NCI-H446 (cell line): Measurements from ENCODE around the gene SCNN1A.
A peak's percentile ranks its signal among the peaks of the same experiment; 100 is the strongest.

Source experiments
- DNase-seq, 2 experiments: peaks; one replicate each; lab custom pipeline; 2025; lab: John Stamatoyannopoulos, UW

Gene SCNN1A

GRCh38 chr12:6368906-6369525 is 6.3 kb downstream of the SCNN1A start:
- DNase-seq, result no peak

GRCh38 chr12:6367969-6368892 is 7.1 kb downstream of the SCNN1A start:
- DNase-seq, result no peak

- DNase-seq, result peak in 1 of 2 experiments; percentile 28
Observed at GRCh38 chr12:6367065-6367968, 8.0 kb downstream of the SCNN1A start.

- no peak for DNase-seq
Observed at GRCh38 chr12:6364044-6364374, 11.4 kb downstream of the SCNN1A start.

DNA sequence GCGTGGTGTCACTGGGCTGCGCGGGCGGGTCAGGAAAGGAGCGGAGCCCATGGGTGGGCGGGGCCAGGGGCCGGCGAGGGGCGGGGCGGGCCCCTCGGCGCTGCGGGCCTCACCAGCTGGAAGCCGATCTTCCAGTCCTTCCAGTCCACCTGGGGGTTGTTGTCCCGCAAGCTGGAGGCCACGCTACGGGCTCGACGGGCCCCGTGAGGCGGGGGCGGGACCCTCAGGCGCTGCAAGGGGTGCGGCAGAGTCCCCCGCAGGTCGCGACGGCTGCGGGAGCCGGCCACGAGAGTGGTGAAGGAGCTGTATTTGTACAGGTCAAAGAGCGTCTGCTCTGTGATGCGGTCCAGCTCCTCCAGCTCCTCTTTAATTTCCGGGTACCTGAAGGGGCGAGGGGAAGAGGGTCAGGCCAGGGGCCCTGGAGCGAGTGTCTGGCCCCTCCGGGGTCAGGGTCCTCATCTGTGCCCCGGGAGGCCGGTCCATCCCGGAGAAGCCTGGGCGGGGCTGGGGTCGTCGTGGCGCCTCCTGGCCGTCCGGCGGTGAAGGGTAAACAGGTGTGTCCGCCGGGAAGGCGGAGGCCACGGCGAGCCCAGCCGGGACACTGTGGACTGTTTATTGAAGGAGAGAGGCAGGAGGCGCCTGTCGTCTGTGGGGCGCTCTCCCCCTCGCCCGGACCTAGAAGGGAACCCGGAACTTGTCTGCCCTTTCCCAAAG is 11.9 kb downstream of the SCNN1A start:
- DNase-seq, result no peak

- no peak for DNase-seq
Observed at GRCh38 chr12:6363010-6363329, 12.4 kb downstream of the SCNN1A start.

GRCh38 chr12:6362403-6362802 is 13.0 kb downstream of the SCNN1A start:
- no peak for DNase-seq

DNA sequence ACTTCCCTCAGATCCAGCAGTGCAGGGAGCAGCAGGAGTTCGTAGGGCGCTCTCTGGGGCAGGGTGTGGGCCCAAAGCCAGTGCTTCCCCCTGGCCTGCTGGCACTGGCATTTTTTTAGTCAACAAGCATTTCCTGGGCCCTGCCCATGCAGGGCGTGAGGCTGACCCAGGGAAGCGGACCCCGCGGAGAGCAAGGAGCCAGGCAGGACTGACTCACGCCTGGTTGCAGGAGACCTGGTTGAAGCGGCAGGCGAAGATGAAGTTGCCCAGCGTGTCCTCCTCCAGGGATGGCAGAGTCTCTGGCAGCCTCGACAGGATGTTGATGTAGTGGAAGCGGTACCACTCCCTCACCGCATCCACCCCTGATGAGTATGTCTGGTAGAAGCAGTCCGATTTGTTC is 13.5 kb downstream of the SCNN1A start:
- DNase-seq, result no peak

- no peak for DNase-seq
Observed at GRCh38 chr12:6360578-6361490, 14.5 kb downstream of the SCNN1A start.

DNA sequence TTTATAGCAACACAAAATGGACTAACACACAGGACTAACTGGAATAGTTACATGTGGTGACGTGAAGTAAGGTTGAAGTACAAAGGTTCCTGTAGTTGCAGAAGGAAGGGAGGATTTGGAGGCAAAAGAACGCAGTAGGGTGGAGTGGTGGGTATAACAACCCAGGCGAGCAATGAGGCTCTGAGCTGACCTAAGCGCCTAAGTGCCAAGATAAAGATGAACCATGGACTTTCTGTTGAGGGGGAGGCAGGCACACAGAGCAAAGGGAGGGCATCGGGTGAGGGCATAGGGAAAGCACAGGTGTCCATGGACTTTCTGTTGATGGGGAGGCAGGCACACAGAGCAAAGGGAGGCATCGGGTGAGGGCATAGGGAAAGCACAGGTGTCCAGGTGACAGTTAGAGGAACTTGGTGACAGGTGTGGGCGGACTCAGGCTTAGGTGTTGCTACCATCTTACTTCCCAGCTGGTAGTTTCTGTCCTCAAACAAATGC is 15.2 kb downstream of the SCNN1A start:
- no peak for DNase-seq

GRCh38 chr12:6358881-6359280 is 16.5 kb downstream of the SCNN1A start:
- DNase-seq, result no peak

DNA sequence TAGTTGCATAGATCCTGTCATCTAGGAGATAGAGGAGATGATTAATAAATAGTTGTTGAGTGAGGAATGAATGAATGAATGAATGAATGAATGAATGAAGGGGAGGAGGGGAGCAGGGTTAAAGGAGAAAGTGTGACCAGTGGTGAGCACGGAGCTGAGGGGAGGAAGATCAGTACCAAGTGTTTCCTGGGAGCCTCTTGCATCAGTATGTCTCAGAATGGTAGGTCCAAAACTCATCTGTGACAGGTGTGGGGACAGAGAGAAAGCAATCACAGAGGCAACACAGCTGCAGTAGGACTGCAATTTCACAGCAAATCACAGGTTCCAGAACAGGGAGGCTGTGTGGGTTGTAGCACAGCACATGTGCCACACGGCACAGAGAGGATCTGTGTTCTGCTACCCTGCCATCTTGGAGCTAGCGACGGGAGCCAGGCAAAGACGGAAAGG is 19.0 kb downstream of the SCNN1A start:
- DNase-seq, result no peak

GRCh38 chr12:6355491-6356373 is 19.6 kb downstream of the SCNN1A start:
- DNase-seq, result no peak

GRCh38 chr12:6354495-6355393 is 20.6 kb downstream of the SCNN1A start:
- DNase-seq, result no peak

DNA sequence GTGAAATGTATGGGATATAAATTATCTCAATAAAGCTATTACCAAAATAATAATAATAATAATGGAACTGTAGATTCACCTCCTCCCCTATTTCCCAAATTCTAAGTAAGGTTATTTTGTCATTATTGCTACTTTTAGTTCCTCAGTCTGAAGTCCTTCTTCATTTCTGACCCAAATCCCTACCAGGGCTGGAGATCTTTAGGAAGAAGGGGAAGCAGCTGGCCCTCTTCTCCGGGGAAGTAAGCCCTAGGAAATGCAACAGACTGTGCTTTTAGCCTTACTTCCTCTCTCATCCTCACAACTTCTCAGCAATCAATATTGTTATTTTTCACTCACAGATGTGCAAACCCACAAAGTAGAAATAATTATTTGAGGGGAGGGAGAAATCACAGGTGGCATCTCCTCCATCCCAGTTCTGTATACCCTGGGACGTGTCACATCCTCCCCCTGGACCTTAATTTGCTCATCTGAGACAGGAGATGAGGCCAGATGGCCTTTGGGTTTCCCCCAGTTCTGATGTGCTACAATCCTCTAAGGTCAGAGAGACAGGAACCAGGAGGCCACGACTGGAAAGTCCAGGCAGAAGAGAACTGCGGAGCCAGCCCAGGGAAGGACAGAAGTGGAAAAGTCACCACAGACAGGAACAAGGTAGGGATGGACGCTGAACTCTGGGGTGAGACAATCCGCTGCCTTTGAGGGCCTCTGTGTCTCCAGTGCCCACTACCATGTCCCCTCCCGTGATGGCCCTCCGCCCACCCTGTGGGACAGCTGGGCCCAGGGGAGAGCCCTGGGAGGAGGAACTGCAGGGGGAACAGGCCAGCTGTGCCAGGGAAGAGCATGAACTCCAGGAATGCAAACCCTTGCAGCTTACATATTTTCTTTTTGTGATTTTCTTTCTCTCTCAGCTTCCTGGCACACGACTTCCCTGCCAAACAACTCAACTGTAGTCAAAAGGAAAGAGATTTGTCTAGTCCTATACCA is 22.9 kb downstream of the SCNN1A start:
- no peak for DNase-seq

DNA sequence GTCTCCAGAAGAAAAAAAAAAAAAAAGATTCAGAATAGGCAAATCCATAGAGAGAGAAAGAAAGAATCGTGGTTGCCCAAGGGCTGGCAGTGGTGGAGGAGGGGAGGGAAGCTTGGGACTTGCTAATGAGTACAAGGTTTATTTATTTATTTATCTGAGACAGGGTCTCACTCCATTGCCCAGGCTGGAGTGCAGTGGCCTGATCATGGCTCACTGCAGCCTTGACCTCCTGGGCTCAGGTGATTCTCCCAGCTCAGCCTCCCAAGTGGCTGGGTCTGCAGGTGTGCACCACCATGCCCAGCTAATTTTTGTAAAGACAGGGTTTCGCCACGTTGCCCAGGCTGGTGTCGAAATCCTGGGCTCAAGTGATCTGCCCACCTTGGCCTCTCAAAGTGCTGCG is 23.7 kb downstream of the SCNN1A start:
- no peak for DNase-seq
